Measurements from ENCODE around the gene RAB23.

DNA sequence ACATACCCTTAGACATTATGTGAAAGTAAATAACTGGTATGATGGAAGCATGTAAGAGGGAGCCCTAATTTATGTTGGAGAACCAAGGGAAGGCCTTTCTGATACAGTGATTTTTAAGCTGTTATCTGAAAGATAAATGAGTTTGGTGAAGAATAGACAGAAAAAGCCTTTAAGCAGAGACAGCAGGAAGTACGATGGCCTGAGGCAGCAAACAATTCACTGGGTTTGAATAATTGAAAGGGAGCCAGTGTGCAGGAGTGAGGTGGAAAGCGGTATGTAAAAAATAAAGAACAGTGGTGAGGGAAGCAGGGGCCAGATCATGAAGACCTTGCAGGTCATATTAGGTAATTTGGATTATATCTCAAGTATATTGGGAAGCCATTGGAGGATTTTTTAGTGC, 4.1 kb upstream of the RAB23 start:
- no peak for TF ChIP-seq EP300 (conservative IDR thresholded peaks at IDR 0.05; ENCODE audit: poor library complexity, severe bottlenecking)
- TF ChIP-seq POLR2AphosphoS5 (IDR thresholded peaks at IDR 0.05), result no peak
- TF ChIP-seq, protein P1, sequence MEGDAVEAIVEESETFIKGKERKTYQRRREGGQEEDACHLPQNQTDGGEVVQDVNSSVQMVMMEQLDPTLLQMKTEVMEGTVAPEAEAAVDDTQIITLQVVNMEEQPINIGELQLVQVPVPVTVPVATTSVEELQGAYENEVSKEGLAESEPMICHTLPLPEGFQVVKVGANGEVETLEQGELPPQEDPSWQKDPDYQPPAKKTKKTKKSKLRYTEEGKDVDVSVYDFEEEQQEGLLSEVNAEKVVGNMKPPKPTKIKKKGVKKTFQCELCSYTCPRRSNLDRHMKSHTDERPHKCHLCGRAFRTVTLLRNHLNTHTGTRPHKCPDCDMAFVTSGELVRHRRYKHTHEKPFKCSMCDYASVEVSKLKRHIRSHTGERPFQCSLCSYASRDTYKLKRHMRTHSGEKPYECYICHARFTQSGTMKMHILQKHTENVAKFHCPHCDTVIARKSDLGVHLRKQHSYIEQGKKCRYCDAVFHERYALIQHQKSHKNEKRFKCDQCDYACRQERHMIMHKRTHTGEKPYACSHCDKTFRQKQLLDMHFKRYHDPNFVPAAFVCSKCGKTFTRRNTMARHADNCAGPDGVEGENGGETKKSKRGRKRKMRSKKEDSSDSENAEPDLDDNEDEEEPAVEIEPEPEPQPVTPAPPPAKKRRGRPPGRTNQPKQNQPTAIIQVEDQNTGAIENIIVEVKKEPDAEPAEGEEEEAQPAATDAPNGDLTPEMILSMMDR (IDR thresholded peaks at IDR 0.05; ENCODE audit: poor library complexity, severe bottlenecking), result no peak
- TF ChIP-seq RAD21 (conservative IDR thresholded peaks at IDR 0.05), result no peak
